ENCODE measurements around the gene GINS1. TPM values are rescaled to one million over a fixed set of nuclear protein-coding genes. Genes with fewer than 3 reads are reported as not detected.

The GINS1 gene
- total RNA-seq, 1 experiment from 2014 or later, result 42.5 TPM

DNA sequence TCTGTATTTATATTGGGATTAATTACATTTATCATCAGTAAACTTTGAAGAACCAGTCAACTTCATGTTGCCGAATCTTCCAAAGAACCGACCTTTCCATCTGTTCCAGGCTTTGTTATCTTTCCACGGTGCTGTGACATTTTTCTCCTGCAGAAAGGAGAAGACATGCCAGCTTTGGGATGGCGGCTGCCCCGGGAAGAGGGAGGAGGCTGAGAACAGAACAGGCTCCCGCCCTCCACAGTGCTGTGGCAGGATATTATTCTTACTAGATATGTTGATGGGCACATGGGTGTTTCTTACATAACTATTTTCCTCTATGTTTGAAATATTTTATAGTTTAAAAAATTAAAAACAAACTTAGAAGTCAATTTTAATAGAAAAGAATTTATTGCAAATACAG lies 44.9 kb downstream of the GINS1 start:
- Histone ChIP-seq H3K9me3 (replicated peaks) (no peaks in the 10 kb centered on the region), H3K36me3 (peaks cover 39% of the 10 kb centered on the region), H3K27ac (no peak overlapping the region), H3K4me3 (no peak overlapping the region), H3K27me3 (replicated peaks) (no peaks in the 10 kb centered on the region), H3K4me1 (replicated peaks) (no peaks in the 10 kb centered on the region)
- no peak for DNase-seq (ENCODE audit: low read depth in 1 of 2, low spot score in 2 of 2)

DNA sequence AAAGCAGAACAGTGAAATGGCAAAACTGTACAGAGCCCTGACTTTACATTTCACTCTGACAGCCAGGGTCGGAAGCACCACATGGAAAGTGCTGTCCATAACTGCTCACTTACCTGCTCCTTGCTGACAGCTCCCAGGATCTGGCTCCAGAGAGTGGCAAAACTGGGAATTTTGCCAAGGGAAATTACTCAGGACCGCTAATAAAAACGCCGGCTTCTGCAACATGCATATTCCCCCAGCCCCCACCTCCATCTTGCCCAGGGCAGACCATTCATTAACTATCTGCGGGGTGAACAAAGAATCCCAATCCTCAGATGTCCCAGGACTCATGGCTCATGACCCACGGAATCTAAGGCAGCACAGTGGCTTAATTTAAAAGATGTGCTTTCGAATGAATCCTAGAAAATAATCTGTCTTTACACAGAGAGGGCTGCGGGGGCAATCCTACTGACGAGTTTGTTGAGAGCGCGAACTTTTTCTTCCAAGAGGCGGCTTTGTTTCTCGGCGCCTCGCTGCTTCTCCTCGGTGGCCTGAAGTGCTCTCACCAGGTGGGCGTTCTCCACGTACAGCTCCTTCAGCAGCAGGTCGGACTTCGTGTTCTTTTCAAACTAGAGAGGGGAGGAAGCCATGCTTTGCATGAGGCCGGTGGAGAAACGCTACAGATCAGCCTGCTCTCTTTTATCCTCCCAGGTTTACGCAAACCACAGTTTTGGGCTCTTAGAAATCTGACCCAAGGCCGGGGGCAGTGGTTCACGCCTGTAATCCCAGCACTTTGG lies 45.8 kb downstream of the GINS1 start:
- no peak overlapping the region for H3K4me3 ChIP-seq
- DNase-seq (ENCODE audit: low read depth in 1 of 2, low spot score in 2 of 2), result no peak
- no peaks in the 10 kb centered on the region for H3K27me3 ChIP-seq (replicated peaks)
- no peaks in the 10 kb centered on the region for H3K4me1 ChIP-seq (replicated peaks)
- no peaks in the 10 kb centered on the region for H3K9me3 ChIP-seq (replicated peaks)
- peaks cover 30% of the 10 kb centered on the region for H3K36me3 ChIP-seq
- no peak overlapping the region for H3K27ac ChIP-seq

DNA sequence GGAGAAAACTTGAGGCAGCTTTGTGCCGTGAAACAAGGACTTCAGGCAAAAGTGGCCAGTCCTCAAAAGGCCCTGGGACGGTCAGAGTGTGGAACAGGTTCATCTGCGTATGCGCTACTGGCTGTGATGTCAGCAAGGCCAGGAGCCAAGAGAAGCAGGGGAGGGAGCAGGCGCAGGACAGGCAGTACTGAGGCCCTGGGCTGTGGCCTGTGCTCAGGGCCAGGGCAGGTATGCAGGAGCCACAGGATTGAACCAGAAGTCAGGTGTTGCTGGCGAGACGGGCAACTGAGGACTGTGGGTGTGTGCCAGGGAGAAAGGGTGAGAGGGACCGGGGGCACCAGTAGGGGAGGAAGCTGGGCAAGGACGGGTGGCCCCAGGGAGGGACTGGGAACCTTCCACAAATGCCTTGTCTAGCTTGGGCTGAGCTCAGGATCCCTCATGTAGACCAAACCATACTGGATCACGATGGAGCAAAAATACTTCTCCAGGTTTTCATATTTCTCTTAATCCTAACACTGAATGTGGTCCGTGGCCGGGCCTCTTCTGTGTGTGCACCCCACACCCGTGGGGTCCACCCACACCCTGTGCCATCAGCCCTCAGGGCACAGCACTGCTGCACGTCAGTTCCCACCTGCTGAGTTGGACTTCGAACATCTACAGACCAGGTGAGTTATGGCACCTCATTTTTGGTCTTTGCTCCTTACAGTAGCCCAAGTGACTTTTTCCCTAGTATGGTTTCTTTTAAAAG lies 46.9 kb downstream of the GINS1 start:
- no peaks in the 10 kb centered on the region for H3K4me1 ChIP-seq (replicated peaks)
- no peak overlapping the region for H3K4me3 ChIP-seq
- no peak overlapping the region for H3K27ac ChIP-seq
- no peak for DNase-seq (ENCODE audit: low read depth in 1 of 2, low spot score in 2 of 2)
- H3K9me3 ChIP-seq (replicated peaks), result no peaks in the 10 kb centered on the region
- H3K27me3 ChIP-seq (replicated peaks), result no peaks in the 10 kb centered on the region
- H3K36me3 ChIP-seq, result peaks cover 27% of the 10 kb centered on the region

DNA sequence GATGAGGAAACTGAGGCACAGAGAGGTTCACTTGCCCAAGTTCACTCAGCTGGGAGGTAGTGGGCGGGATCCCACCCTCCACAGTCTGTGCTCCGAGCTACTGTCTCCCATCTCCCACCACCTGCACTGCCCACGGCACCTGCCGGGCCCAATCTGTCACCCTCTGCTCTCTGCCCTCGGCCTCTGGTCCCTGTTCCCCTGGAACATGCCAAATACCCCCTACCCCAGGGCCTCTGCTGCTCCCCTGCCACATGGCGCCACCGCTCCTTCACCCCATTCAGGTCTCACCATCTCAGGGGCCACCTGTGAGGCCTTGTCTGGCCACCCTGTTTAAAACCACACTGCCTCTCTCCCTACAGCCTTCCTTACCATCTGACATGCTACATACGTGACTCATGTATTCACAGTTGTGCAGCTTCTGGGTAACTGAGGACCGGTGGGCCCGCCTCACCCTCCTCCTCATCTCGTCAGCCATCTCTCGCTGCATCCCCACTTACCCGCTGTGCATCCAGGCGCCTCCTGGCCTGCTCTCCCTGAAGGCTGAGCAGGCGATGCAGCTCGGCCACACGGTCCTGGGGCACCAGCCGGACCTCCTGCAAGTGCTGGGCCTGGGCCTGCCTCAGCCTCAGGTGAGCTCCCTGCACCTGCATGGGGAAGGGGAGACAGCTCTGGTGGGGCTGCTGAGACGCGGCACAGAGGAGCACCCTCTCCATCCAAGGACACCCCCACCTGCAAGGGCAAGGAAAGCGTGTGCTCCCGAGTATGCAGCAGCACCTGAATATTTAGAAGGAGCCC lies 50.6 kb downstream of the GINS1 start:
- Histone ChIP-seq H3K4me3 (no peak overlapping the region), H3K27ac (no peak overlapping the region), H3K36me3 (peaks cover 20% of the 10 kb centered on the region), H3K27me3 (replicated peaks) (no peaks in the 10 kb centered on the region), H3K9me3 (replicated peaks) (no peaks in the 10 kb centered on the region), H3K4me1 (replicated peaks) (no peaks in the 10 kb centered on the region)
- no peak for DNase-seq (ENCODE audit: low read depth in 1 of 2, low spot score in 2 of 2)

DNA sequence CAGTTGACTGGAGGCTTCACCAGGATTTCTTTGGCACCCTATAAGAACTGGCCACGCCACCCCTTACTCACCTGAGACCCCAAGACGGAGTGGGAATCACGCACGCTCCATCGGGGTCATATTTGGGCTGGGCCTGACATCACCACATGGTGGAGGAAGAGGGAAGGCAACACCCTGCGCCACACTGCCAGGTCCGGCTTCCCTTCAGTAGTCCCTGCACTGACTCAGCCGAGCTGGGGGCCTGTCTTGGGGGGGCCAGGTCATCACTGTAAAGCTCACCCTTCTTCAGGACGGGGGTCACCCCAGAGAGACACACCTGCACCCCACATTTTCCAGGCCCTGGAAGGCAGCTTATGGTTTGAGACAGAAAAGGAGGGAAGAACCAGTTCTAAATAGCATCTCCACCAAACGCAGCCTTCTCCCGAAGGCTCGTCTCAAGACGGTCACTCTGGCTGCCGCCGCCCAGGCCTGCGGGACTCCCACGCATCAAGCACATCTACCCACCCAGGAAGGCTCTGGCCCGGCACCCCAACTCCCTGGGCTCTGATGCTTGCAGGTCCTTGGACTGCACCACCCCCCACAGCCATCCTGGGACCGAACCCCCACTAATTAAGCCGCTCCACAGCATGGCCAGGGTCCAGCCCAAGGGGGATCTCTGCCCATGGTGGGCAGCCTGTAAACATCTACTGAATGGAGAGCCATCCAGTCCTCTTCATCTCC lies 51.8 kb downstream of the GINS1 start:
- DNase-seq (ENCODE audit: low read depth in 1 of 2, low spot score in 2 of 2), result no peak
- Histone ChIP-seq H3K36me3 (peaks cover 21% of the 10 kb centered on the region), H3K4me1 (replicated peaks) (no peaks in the 10 kb centered on the region), H3K27me3 (replicated peaks) (no peaks in the 10 kb centered on the region), H3K27ac (no peak overlapping the region), H3K4me3 (no peak overlapping the region), H3K9me3 (replicated peaks) (no peaks in the 10 kb centered on the region)

DNA sequence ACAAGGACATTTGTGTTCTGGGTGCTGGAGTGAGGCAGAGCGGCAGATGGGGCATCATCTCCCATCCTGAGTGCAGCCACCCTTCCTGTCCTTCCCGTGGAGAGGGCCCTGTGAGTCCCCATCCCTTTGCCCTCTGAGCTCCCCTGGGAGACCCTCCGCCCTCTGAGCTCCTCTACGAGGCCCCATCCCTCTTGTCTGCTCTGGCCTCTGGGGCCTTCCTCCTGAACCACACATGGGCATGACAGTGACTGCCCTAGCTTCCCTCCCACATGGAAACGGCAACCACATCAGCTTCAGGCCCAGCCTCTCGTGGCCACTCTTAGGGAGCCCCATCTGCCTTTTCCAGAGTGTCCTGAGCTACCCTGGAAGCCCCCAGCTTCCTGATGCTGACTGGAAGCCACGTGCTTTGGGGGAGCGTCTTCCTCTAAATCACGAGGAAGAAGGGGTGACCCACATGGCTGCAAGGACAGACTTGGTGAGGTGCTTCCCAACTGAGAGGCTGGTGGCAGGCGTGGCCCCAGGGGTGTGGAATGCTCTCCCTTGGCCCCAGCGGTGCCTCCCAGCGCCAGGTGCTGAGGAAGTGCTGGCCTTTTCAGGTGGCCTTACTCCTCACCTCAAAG lies 52.6 kb downstream of the GINS1 start:
- no peaks in the 10 kb centered on the region for H3K27me3 ChIP-seq (replicated peaks)
- DNase-seq (ENCODE audit: low read depth in 1 of 2, low spot score in 2 of 2), result no peak
- H3K9me3 ChIP-seq (replicated peaks), result no peaks in the 10 kb centered on the region
- no peaks in the 10 kb centered on the region for H3K4me1 ChIP-seq (replicated peaks)
- H3K4me3 ChIP-seq, result no peak overlapping the region
- peaks cover 16% of the 10 kb centered on the region for H3K36me3 ChIP-seq
- no peak overlapping the region for H3K27ac ChIP-seq

DNA sequence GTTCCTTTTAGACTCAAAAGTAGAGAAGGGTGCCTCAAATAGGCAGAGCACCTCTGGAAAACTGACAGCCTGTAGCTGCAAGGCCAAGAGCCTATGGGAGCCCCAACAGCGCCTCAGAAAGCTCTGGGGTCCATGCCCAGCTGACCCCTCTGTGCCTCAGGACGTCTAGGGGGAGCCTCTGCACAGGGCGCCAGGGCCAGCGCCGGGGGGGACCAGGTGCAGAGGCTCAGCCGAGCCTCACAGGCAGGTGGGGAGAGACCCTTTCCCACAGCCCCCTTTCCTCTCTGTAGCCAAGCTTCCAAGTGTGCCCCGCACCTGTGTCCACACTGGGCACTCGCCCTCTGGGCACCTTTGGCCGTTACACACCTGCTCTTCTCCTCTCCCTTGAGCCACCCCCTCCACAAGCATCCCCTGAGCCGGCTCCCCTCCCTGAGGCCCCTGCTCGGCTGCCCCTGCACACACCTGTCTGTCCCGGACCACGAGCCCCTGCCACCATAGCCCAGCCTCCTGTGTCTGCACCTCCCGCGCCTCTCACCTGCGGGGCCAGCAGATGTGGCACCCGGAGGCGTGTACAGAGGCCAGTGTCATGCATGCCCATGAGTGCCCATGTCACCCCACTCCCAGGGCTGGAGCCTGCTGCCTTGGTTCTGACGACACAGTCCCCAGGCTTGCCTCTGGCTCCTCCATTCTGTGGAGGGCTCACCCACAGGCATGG lies 53.2 kb downstream of the GINS1 start:
- DNase-seq (ENCODE audit: low read depth in 1 of 2, low spot score in 2 of 2), result no peak
- Histone ChIP-seq H3K4me1 (replicated peaks) (no peaks in the 10 kb centered on the region), H3K27me3 (replicated peaks) (no peaks in the 10 kb centered on the region), H3K36me3 (peaks cover 11% of the 10 kb centered on the region), H3K9me3 (replicated peaks) (no peaks in the 10 kb centered on the region), H3K4me3 (no peak overlapping the region), H3K27ac (no peak overlapping the region)

DNA sequence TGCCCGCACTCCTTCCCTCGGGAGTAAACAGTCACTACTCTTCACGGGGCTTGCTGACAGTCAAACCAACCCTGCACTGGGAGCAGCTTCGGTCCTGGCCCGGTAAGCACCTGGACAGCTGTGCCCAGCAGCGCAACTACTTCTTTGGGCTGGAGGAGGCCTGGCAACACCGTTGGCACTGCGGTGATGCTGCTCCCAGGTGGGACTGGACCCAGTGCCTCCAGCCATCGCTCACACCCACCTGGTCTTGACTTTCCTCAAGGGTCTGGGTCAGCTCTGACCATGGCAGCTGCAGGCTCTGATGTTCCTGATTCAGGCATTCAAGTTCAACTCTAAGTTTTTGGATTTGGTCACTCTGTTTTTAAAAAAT lies 53.8 kb downstream of the GINS1 start:
- H3K4me1 ChIP-seq (replicated peaks), result no peaks in the 10 kb centered on the region
- H3K9me3 ChIP-seq (replicated peaks), result no peaks in the 10 kb centered on the region
- H3K27me3 ChIP-seq (replicated peaks), result no peaks in the 10 kb centered on the region
- no peak overlapping the region for H3K4me3 ChIP-seq
- peaks cover 12% of the 10 kb centered on the region for H3K36me3 ChIP-seq
- no peak overlapping the region for H3K27ac ChIP-seq
- no peak for DNase-seq (ENCODE audit: low read depth in 1 of 2, low spot score in 2 of 2)

DNA sequence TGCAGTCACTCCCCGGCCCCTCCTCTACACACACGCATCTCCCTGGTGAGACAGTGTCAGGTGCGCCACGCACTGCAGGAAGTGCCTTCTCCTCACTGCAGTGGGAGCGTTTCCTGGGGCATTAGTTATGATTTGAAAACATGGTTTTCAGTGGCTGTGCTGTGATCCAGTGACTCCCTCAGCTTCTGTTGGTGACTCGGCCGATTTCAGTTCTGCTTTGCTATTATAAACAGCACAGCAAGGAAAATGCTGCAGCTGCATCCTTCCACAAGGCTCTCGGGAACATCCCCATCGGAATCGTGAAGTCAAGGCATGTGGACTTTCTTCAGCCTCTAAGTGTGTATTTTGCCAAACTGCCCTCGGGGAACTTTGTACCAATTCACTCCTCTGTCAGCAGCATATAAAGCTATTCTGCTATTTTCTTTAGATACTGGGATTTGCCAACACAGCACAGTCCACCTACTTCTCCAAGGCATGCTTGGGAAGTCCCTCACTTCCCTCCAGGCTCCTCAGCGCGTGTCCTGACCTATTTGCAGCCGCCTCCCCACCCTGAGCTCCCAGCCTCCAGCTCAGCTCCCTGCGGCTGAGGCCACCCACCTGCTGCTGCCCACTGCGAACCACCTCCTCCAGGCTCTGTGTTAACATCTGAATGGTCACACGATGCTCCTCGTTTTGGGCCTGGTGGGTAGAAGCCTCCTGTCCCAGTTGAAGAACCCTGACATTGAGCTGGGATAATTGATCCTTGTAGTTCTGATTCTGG lies 54.5 kb downstream of the GINS1 start:
- peaks cover 19% of the 10 kb centered on the region for H3K36me3 ChIP-seq
- DNase-seq (ENCODE audit: low read depth in 1 of 2, low spot score in 2 of 2), result no peak
- H3K9me3 ChIP-seq (replicated peaks), result no peaks in the 10 kb centered on the region
- H3K27ac ChIP-seq, result no peak overlapping the region
- no peaks in the 10 kb centered on the region for H3K27me3 ChIP-seq (replicated peaks)
- no peak overlapping the region for H3K4me3 ChIP-seq
- H3K4me1 ChIP-seq (replicated peaks), result no peaks in the 10 kb centered on the region

DNA sequence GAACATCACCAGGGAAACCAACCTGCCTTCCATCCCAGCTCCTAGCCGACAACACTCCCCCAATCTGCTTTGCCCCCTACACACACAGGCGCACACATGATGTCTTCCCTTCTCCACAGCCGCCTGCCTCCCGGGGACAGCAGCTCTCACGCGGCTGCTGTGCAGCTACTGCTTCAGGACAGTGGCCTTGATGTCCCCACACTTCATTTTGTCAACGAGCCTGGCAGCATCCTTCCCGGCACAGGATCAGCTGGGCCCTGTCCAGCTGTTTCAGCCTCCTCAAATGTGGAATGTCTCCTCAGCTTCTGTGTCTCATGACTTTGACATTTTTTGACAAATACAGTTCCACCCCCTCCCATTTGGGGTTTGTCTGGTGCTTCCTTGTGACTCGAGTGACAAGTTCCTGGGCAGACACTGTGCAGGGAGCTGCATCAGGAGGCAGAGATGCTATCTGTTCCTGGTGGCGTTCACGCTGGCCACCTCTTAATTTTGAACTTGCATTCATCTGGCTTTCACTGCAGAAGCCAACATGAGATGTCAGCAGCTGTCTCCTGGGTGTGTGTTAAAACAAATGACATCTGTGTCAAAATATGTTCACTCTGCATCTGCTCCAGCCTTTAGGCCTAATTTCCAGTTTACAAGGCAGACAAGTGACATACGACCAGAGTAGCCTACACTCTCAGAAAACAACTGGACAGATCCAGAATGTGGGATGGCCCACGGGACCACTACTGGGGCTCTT lies 57.2 kb downstream of the GINS1 start:
- no peaks in the 10 kb centered on the region for H3K9me3 ChIP-seq (replicated peaks)
- H3K27me3 ChIP-seq (replicated peaks), result no peaks in the 10 kb centered on the region
- H3K4me1 ChIP-seq (replicated peaks), result no peaks in the 10 kb centered on the region
- peaks cover 29% of the 10 kb centered on the region for H3K36me3 ChIP-seq
- H3K4me3 ChIP-seq, result no peak overlapping the region
- H3K27ac ChIP-seq, result no peak overlapping the region
- DNase-seq (ENCODE audit: low read depth in 1 of 2, low spot score in 2 of 2), result no peak

DNA sequence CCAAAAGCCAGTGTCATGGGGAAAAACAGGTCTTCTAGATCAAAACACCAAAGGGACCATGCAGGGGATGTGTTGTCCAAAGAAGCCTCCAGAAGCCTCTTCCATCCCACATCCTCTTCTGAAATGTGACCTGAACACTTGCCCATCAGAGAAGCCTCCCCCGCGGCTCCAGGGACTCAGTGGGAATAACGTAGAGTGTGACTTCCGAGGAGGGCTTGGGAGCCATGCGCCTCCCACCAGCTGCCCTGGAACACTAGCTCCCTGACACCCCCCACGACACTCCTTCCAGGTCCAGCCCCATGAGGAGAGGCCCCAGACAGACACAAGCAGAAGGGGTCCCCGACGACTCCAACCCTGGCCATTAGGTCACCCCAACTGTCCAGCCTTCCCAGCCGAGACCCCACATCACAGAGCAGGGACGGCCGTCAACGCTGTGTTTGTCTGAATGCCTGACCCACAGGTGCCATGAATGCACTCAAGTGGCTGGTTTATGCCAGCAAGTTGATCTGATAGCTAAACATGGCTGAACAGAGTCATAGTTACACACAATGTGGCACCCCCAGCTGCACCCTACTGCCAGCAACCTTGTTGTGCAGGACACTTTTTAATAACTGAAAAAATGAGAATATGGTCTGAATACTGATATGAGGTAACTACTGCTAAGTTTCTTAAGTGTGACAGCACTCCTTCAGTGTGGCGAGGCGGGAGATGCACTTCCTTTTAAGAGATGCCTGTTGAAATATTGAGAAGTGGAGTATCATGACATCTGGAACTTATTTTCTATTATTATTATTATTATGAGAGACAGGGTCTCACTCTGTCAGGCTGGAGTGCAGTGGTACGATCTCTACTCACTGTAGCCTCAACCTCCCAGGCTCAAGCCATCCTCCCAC lies 58.0 kb downstream of the GINS1 start:
- Histone ChIP-seq H3K36me3 (peaks cover 38% of the 10 kb centered on the region), H3K4me1 (replicated peaks) (no peaks in the 10 kb centered on the region), H3K4me3 (no peak overlapping the region), H3K9me3 (replicated peaks) (no peaks in the 10 kb centered on the region), H3K27me3 (replicated peaks) (no peaks in the 10 kb centered on the region), H3K27ac (no peak overlapping the region)
- no peak for DNase-seq (ENCODE audit: low read depth in 1 of 2, low spot score in 2 of 2)
